ENCODE data around the gene TCTN2. TPM values are rescaled to one million over a fixed set of nuclear protein-coding genes. Genes with fewer than 3 reads are reported as not detected.
A peak's percentile ranks its signal among the peaks of the same experiment; 100 is the strongest.

Gene TCTN2
- total RNA-seq, result 3.0 and 3.1 TPM in 2 replicates

- H3K36me3 Mint-ChIP-seq (ENCODE audit: low read depth), result peaks cover 4% of the 10 kb centered on the region
- H3K4me3 Mint-ChIP-seq, result peak within 1 kb of the TSS; percentile 89
- intact Hi-C loops (cut with micrococcal nuclease), result loop anchor here (1.0 kb wide), 1 partner anchor 42 kb away; no protein-coding TSS in a partner anchor
- peak; percentile 98 for DNase-seq
- H3K4me1 Mint-ChIP-seq, result peaks cover 12% of the 10 kb centered on the region
- H3K27me3 Mint-ChIP-seq, result no peaks in the 10 kb centered on the region
- H3K9me3 Mint-ChIP-seq, result no peaks in the 10 kb centered on the region
- H3K27ac Mint-ChIP-seq, result no peak within 1 kb of the TSS
Measured at GRCh38 chr12:123670882-123671728, at the start of gene TCTN2. Gene TCTN2 (plus strand): TSS chr12:123671113. CDS start chr12:123671241, 128 bp downstream.

GRCh38 chr12:123621619-123622530 is 49.0 kb upstream of the TCTN2 start:
- Mint-ChIP-seq H3K4me3 (no peak overlapping the region), H3K27me3 (no peaks in the 10 kb centered on the region), H3K4me1 (peaks cover 4% of the 10 kb centered on the region), H3K9me3 (no peaks in the 10 kb centered on the region), H3K36me3 (ENCODE audit: low read depth) (peaks cover 66% of the 10 kb centered on the region), H3K27ac (peak overlapping the region; percentile 14)
- DNase-seq, result no peak
- intact Hi-C loops (cut with micrococcal nuclease), result no loop called here

- H3K36me3 Mint-ChIP-seq (ENCODE audit: low read depth), result peaks cover 38% of the 10 kb centered on the region
- no peaks in the 10 kb centered on the region for H3K9me3 Mint-ChIP-seq
- intact Hi-C loops (cut with micrococcal nuclease), result loop anchor here (1.0 kb wide), 3 partner anchors 31 to 81 kb away; partner anchors contain the start of genes DDX55 and TMED2
- peaks cover 17% of the 10 kb centered on the region for H3K4me1 Mint-ChIP-seq
- peak within 1 kb of the TSS; percentile 98 for H3K4me3 Mint-ChIP-seq
- no peaks in the 10 kb centered on the region for H3K27me3 Mint-ChIP-seq
- DNase-seq, result peak; percentile 99
- H3K27ac Mint-ChIP-seq, result peak within 1 kb of the TSS; percentile 93
Measured at GRCh38 chr12:123633379-123634141, 37.4 kb upstream of the TCTN2 start, which contains the start of the genes EIF2B1 and GTF2H3. Gene EIF2B1 (minus strand): TSS chr12:123633686. CDS start chr12:123633557, 129 bp downstream. Gene GTF2H3 (plus strand): TSS chr12:123633829. CDS start chr12:123633860, 31 bp downstream.

- H3K9me3 Mint-ChIP-seq, result no peaks in the 10 kb centered on the region
- intact Hi-C loops (cut with micrococcal nuclease), result no loop called here
- no peaks in the 10 kb centered on the region for H3K27me3 Mint-ChIP-seq
- peaks cover 34% of the 10 kb centered on the region for H3K36me3 Mint-ChIP-seq (ENCODE audit: low read depth)
- H3K27ac Mint-ChIP-seq, result peak overlapping the region; percentile 93
- no peak for DNase-seq
- H3K4me3 Mint-ChIP-seq, result peak overlapping the region; percentile 98
- peaks cover 17% of the 10 kb centered on the region for H3K4me1 Mint-ChIP-seq
Measured at GRCh38 chr12:123634142-123634561, 36.8 kb upstream of the TCTN2 start.

- H3K36me3 Mint-ChIP-seq (ENCODE audit: low read depth), result peaks cover 32% of the 10 kb centered on the region
- H3K27ac Mint-ChIP-seq, result no peak overlapping the region
- no peaks in the 10 kb centered on the region for H3K9me3 Mint-ChIP-seq
- no peak overlapping the region for H3K4me3 Mint-ChIP-seq
- intact Hi-C loops (cut with micrococcal nuclease), result no loop called here
- DNase-seq, result no peak
- no peaks in the 10 kb centered on the region for H3K4me1 Mint-ChIP-seq
- H3K27me3 Mint-ChIP-seq, result no peaks in the 10 kb centered on the region
Measured at GRCh38 chr12:123643911-123644310, 27.0 kb upstream of the TCTN2 start.

GRCh38 chr12:123645380-123645779 is 25.5 kb upstream of the TCTN2 start:
- DNase-seq, result no peak
- no peaks in the 10 kb centered on the region for H3K9me3 Mint-ChIP-seq
- H3K4me1 Mint-ChIP-seq, result no peaks in the 10 kb centered on the region
- no peak overlapping the region for H3K4me3 Mint-ChIP-seq
- no peaks in the 10 kb centered on the region for H3K27me3 Mint-ChIP-seq
- no peak overlapping the region for H3K27ac Mint-ChIP-seq
- peaks cover 33% of the 10 kb centered on the region for H3K36me3 Mint-ChIP-seq (ENCODE audit: low read depth)
- intact Hi-C loops (cut with micrococcal nuclease), result no loop called here

GRCh38 chr12:123645878-123646277 is 25.0 kb upstream of the TCTN2 start:
- no peak overlapping the region for H3K4me3 Mint-ChIP-seq

GRCh38 chr12:123648401-123648800 is 22.5 kb upstream of the TCTN2 start:
- Mint-ChIP-seq H3K36me3 (ENCODE audit: low read depth) (peaks cover 38% of the 10 kb centered on the region), H3K4me1 (no peaks in the 10 kb centered on the region), H3K4me3 (no peak overlapping the region), H3K27me3 (no peaks in the 10 kb centered on the region), H3K9me3 (no peaks in the 10 kb centered on the region), H3K27ac (peak overlapping the region; percentile 23)
- intact Hi-C loops (cut with micrococcal nuclease), result no loop called here
- no peak for DNase-seq

More at GRCh38 chr12:123645878-123646277, 25.0 kb upstream of the TCTN2 start:
- no peak for DNase-seq
- Mint-ChIP-seq H3K36me3 (ENCODE audit: low read depth) (peaks cover 35% of the 10 kb centered on the region), H3K9me3 (no peaks in the 10 kb centered on the region), H3K27ac (no peak overlapping the region), H3K27me3 (no peaks in the 10 kb centered on the region), H3K4me1 (no peaks in the 10 kb centered on the region)
- intact Hi-C loops (cut with micrococcal nuclease), result no loop called here

- H3K4me1 Mint-ChIP-seq, result peaks cover 5% of the 10 kb centered on the region
- no peaks in the 10 kb centered on the region for H3K27me3 Mint-ChIP-seq
- no peaks in the 10 kb centered on the region for H3K9me3 Mint-ChIP-seq
- no peak overlapping the region for H3K4me3 Mint-ChIP-seq
- no peak for DNase-seq
- intact Hi-C loops (cut with micrococcal nuclease), result no loop called here
- H3K36me3 Mint-ChIP-seq (ENCODE audit: low read depth), result peaks cover 45% of the 10 kb centered on the region
- no peak overlapping the region for H3K27ac Mint-ChIP-seq
Measured at GRCh38 chr12:123654129-123654701, 16.7 kb upstream of the TCTN2 start.

GRCh38 chr12:123655420-123655819 is 15.5 kb upstream of the TCTN2 start:
- no peaks in the 10 kb centered on the region for H3K27me3 Mint-ChIP-seq
- H3K27ac Mint-ChIP-seq, result no peak overlapping the region
- DNase-seq, result no peak
- peaks cover 50% of the 10 kb centered on the region for H3K36me3 Mint-ChIP-seq (ENCODE audit: low read depth)
- H3K4me3 Mint-ChIP-seq, result no peak overlapping the region
- intact Hi-C loops (cut with micrococcal nuclease), result no loop called here
- H3K9me3 Mint-ChIP-seq, result no peaks in the 10 kb centered on the region
- peaks cover 14% of the 10 kb centered on the region for H3K4me1 Mint-ChIP-seq

GRCh38 chr12:123656392-123656791 is 14.5 kb upstream of the TCTN2 start:
- Mint-ChIP-seq H3K4me1 (peaks cover 14% of the 10 kb centered on the region), H3K27ac (no peak overlapping the region), H3K4me3 (no peak overlapping the region), H3K36me3 (ENCODE audit: low read depth) (peaks cover 49% of the 10 kb centered on the region), H3K27me3 (no peaks in the 10 kb centered on the region), H3K9me3 (no peaks in the 10 kb centered on the region)
- intact Hi-C loops (cut with micrococcal nuclease), result no loop called here
- no peak for DNase-seq

GRCh38 chr12:123657211-123657610 is 13.7 kb upstream of the TCTN2 start:
- H3K27me3 Mint-ChIP-seq, result no peaks in the 10 kb centered on the region
- no peaks in the 10 kb centered on the region for H3K9me3 Mint-ChIP-seq
- DNase-seq, result no peak
- H3K27ac Mint-ChIP-seq, result no peak overlapping the region
- H3K36me3 Mint-ChIP-seq (ENCODE audit: low read depth), result peaks cover 44% of the 10 kb centered on the region
- H3K4me1 Mint-ChIP-seq, result peaks cover 14% of the 10 kb centered on the region
- intact Hi-C loops (cut with micrococcal nuclease), result no loop called here
- no peak overlapping the region for H3K4me3 Mint-ChIP-seq

All from activated CD4-positive, alpha-beta T cell treated with anti-CD3 and anti-CD28 coated beads, Interleukin-2, amount 10 ng/mL, durations not matched to agents 24 days and 14 days (primary cell).